Measurements from ENCODE around the gene TACC2.
A peak's percentile ranks its signal among the peaks of the same experiment; 100 is the strongest.

Gene TACC2

DNA sequence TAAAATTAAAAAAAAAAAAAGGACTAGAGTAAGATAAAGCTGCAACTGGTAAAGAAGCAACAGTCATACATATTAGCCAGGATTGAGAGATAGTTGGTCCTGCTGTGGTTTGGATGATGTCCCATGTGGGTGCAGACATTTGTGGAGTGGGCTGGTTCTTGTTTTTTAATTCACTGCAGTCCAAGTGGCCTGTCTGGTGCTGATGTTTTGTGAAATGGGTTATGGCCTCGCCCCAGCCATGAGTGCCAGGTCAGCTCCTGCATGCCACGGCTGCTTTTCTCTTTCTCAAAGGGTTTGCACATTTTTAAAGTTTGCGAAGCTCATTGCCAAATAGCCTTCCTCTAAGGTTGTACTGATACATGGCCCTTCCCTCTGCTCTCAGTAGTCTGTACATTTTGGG, 268.1 kb downstream of the TACC2 start:
- no peak for DNase-seq

DNA sequence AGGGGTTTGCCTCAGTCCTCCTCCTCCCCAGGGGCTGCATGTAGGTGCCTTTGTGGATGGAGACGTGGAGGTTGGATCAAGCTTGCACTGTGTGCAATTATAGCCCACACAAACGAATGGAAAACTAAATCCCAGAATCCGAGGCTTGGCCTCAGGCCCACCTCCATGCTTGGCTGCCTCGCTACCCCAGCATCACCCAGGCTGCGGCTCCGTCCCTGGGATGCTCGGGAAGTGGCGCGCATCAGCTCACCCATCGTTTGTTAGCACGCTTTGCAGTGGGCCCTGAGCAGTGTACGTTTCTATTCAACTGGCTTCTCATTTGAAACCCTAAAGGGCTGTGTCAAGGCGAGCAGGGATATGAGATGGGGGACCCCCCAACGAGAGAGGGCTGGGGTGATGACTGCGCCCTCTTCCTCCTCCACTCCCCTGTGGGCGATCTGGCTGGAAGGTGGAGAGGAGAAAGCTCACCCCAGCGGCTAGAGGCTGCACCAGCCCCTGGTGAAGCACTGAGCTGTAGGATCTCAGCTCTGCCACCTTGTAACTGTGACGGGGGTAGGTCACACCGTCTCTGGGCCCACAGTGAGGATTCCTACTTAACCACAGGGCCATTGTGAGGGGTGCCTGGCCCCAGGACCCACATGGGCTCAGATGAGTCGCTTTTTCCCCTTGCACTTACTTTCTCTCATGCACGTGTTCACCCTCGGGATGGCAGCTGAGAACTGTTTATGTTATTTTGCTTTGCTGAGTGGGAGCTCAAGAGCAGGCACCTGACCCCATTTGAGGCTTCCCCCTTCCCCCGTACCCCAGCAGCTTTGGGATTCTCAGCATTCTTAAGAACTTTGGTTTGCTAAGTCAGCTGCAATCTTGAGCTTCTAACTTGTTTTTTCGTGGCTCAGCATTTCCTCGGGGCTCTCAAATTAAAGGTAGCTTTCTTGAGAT, 269.4 kb downstream of the TACC2 start:
- no peak for DNase-seq

DNA sequence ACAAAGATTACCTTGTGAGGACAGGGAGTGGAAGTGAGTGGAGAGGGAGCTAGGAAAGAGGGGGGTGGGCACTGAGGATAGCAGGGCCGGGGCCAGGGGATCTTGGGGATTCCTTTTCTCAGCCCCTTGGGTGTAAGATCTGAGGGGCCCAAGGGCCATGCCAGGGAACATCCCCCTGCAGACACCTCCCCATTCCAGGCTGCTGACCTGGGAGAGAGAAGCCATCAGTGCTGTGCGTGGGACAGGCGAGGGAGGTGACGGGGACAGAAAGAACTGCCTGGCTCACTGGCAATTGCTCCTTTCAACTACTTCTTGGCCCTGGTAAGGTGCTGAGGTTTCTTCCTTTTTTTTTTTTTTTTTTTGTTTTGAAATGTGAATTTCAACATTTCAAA, 270.1 kb downstream of the TACC2 start:
- DNase-seq: no peak

DNA sequence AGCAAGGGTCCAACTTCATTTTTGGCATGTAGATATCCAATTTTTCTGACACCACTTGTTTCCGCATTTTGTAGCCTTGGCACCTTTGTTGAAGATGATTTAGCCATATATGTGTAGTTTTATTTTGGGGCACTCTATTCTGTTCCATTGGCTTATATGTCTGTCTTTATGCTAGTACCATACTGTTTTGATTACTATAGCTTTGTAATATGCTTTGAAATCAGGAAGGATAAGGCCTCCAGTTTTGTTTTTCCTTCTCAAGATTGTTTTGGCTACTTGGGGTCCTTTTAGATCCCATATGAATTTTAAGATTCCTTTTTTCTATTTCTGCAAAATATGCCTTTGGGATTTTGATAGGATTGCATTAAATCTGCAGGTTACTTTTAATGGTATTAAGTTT, 272.6 kb downstream of the TACC2 start:
- no peak for DNase-seq

DNA sequence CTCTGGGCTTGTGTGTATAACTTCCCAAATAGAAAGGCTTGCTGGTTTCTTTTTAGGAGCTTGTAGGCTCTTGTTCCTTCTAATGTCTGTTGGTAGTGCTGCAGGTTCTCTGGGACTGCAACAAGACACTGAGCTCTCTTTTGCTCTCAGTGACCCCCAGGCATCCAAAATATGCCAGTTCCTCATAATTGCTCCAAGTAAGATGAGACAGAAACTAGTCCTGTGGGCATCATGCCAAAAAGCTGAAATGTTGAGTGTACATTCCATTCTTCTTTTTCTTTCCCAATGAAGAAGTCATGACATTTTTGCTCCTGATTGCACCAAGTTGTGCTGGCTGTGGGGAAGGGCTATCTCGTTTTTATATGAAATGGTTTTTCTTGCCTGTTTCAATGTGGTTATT, 275.0 kb downstream of the TACC2 start:
- DNase-seq: peak; percentile 44

DNA sequence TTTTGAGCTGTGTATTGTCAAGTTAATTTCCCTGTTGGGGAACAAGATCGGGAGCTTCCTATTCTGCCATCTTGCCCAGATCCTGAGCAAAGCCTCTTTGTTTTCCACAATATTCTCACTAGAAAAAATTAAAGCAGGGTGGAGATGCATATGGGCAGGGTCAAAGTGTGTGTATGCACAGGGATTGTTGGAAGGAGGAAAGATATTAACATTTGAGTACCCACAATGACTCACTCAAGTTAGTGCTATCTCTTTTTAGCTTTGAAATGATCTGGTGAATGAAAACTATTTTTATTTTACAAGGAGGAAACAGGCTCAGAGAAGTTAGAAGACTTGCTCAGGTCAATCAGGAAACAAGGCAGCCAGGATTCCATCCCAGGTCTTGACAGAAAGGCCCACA, 275.5 kb downstream of the TACC2 start:
- no peak for DNase-seq

DNA sequence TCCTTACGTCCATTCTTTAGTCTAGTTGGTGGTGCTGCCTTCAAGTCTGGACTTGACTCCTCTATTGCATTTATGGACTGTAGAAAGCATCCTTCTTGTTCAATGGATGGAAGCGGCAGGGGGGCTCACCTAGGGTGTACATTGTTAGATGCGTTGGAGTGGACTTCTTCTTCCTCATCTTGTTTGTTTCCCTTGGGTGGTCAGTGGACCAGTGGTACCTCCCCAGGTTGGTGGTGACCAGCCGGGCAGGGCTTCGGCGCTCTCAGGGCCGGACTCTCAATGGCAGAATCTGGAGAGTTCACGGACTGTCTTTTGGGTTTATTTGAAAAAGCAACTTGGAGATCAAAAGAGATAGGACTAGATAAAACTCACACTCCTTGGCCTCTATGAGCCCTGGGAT, 276.0 kb downstream of the TACC2 start:
- DNase-seq: no peak

DNA sequence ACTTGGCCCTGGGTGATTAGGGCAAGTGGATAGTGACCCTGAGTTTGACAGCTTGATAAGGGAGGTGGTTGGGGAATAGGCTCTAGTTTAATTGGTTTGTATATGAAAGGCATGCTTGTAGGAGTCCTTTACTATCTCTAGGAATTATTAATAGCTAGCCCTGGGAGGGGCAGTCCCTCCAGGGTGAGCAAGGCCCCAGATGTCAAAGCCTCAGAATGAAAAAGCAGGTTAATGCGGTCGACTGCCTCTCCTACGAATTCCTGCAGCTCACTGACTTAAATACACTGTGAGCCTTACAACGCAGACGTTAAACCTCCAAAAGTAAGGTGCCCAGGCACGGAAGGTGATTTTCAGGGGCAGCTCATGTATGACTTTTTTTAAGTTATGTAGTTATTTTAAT, 276.9 kb downstream of the TACC2 start:
- no peak for DNase-seq

DNA sequence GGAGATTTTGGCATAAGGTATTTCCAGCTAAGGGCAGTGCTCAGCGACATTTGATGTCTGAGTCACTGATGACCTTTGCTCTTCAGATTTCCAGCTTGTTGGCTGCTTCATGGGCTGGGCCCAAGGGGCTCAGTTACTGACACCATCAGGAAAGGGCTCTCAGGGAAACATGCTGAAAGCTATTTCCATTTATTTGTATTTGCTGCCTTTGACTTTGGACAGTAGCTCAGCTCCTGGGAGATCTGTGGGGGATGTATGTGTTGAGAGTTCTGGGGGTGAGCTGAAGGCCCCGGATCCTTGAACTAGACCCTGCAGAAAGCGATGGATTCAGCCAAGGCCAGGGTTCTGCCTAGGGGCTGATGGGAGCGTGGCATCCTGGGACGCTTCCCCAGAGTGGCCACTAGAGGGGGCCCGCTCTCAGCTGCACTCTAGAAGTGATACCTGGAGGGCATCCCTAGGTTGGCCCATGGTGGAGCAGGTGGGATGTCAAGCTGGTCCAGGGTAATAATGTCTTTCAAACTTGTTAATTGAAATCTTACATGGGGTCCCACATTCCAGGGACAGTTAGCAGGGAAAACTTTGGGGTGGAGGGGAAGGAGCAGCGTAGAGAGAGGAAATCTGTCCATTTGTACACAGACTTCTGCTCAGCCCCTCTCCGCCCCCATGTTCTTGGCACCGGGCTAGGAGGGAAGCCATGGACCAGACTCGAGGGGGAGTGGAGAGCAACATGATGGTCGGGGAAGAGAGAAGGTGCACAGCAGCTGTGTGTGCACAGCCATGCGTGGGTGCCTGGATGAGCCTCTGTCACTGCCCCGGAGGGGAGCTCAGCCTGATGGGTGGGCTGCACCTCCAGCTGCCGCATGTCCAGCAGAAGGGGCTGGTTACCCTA, 279.1 kb downstream of the TACC2 start:
- no peak for DNase-seq

DNA sequence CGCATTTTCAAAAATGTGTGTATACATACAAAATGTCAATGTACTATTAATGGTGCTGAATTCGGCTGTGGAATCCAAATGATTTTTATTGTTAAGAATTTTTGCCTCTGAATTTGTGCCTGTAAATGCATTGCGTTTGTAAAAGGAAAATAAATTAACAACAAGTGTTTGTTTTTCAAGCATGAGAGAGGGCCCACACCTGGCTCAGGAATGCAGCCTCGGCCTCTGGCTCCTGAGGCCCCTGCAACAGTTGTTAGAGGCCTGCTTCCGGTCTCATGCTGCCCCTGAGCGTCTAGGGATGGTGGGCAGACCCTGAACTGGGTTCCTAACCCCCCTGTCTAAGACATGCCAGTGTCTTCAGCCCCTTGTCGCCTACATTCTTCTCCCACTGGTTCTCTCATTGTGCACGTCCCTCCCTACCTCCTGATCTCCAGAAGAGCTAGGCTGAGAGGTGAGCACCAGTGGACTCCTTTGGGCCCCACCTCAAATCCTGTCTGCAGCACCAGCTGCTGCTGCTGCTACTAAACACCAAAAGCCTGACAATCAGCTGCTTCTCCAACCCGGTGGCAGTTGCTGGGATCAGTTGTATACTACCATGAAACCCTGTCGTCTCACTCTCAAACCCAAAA, 280.2 kb downstream of the TACC2 start:
- DNase-seq: no peak

DNA sequence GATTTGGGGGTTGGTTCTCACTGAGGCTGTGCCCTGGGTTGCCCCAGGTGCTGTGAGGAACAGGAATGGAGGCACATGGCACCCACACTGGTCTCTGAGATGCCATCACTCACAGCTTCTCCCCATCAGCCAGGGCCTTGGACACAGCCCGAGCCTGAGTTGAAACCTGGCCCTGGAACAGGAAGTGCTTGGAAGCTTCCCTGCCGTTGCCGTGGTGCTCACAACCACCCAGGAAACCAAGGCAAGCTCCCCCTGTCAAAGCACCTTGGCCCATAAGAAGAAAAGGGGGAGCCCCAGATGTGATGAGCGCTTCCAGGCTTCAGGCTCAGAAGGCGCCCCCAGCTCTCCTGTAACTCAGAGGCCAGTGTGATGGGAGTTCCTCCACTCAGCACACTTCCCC, 282.1 kb downstream of the TACC2 start, which contains the start of gene BTBD16:
Gene BTBD16 (plus strand): TSS at position 221 of the 400 bp plus-strand sequence. CDS start 3,786 bp downstream, outside the sequence.
- DNase-seq: no peak

DNA sequence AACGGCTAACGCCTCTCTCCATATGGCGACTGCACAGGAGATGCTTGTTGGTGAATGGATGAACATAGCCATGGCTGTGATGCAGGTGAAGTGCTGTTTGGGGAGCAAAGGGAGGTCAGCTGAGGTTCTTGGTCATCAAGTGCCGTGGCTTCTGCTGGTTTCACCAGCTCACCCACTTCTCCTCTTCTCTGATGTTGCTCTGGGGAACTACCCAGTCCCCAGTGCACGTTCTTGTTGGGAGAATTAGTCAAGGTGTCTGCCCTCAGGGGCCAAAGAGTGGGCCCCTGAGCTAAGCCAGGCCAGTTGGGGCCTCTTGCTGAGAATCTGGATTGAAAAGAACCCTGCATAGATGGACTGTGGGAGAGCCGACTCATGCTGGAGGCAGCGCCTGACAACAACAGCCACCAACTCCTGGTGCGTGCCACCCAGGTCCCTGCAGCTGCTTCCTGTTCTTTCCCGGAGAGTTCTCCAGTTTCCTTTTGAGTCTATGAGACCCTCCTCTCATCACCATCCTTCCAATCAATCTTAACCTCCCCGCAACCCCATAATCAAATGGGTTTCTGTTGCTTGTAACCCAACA, 285.1 kb downstream of the TACC2 start:
- no peak for DNase-seq

DNA sequence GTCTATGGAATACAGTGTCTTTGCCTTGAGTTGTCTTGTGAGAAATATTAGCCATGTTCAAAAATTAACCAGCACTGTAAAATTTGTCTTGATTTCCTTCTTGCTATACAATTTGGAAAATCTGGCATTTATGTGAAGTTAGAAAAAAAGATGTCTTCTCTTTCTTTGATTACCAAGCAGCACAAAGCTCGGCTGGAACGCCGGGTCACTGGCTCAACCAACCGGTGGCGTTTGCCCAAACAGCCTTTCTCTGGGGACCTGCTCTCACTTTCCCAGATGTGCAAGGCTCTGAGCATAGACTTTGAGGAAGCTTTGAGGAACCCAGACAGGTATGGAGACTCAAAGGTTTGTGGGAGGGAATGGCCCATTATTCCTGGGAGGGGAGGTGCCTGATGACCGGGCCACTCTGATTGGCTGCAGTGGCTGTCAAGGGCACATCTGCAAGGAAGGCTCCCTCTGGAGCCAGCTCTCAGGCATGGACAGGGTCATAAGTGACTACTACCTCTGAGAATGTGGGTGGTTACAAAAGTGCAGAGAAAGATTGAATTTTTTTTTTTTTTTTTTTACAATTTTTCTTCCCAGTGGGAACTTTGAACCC, 287.7 kb downstream of the TACC2 start:
- DNase-seq: no peak

DNA sequence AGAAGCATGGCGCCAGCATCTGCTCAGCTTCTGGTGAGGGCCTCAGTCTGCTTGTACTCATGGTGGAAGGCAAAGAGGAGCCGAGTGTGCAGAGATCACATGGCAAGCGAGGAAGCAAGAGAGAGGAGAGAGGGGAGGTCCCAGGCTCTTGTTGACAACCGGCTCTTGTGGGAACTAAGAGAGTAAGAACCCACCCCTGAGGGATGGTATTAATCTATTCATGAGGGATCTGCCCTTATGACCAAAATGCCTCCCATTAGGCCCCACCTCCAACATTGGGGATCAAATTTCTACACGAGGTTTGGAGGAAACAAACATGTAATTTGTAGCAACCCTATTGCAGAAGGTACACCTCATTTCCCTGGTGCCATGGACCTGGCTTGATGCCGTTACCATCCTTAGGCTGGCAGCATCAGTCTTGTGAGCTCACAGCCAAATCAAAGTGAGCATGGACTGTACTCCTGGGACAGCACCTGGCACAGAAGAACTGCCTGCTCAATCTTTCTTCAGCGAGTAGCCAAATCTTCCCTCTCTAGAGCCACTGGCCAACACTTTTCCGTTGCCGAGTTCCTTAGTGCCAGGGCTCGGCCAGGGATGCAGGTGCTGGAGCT, 288.7 kb downstream of the TACC2 start:
- no peak for DNase-seq

DNA sequence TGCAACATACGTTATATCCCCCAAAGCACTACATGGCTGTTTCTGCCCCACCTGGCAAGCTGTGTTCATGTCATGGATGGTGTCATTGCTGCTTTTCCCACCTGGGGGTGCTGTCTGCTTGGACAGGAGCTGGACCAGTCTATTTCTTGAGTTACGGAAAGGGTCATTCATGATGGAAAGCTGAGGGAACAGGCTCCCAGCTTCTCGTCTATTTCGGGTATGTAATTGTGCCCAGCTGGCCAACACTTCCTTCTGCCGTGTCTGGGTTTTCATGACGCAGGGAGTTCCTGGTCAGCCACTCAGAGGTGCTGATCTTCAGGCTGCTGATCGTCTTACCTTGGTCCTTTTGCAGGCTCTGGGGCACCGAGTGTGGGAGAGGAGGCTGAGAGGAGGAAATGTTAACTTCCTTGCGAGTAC, 290.8 kb downstream of the TACC2 start:
- peak; percentile 16 for DNase-seq

DNA sequence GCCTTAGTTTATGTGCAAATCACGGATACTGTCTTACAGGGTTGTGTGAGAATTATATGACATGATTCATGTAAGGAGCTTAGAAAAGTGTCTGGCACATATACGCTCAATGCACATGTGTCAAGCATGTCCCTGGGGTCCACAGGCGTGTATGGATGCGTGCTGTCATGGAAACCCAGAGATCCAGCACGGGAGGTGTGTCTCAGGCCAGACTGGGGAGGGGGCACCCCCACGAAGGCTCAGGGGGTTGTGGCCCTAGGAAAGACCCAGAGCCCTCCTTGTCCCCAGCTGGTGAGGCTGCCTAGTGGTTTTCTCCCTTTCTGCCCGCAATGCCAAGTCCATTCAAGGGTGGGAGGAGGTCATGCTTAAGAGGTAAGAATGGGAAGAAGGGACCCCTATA, 291.2 kb downstream of the TACC2 start:
- DNase-seq: no peak

DNA sequence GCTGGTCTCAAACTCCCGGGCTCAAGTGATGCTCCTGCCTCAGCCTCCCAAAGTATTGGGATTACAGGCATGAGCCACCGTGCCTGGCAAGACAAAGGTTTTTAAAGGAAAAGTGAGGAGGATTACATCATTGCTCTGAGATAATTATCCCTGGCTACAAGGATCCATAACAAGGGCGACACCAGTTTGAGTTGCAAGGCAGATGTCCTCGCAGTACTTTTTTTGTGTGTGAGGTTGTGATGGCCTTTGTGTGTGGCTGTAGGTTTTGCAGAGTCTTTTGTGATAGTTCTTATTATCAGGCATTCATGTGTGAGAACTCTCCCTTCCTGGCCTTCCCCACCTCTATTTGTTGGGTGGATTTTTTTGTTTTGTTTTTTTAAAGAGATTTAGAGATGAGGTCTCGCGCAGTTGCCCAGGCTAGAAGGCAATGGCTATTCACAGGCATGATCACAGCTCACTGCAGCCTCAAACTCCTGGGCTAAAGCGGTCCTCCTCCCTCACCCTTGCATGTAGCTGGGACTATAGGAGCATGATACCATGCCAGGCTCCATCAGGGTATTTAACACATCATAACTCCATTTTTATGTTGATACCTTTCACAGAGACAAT, 292.2 kb downstream of the TACC2 start:
- no peak for DNase-seq

DNA sequence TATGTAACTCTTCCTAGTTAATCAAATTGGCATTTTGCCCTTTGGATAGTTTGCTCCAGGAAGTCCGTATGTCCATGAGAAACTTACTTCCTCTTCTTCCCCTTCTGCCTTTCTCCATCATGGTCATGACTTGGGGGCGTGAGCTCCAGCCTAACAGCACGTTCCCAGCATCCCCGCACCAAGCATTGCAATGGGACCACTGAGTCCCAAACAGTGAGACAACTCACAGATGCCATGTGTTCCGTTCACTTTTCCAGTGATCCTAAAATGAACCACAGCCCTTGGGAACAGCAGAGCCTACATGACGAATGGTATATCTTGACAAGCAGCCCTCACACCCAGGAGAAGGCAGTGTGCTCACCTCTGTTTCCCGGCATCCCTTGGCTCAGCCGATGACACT, 292.8 kb downstream of the TACC2 start:
- no peak for DNase-seq

DNA sequence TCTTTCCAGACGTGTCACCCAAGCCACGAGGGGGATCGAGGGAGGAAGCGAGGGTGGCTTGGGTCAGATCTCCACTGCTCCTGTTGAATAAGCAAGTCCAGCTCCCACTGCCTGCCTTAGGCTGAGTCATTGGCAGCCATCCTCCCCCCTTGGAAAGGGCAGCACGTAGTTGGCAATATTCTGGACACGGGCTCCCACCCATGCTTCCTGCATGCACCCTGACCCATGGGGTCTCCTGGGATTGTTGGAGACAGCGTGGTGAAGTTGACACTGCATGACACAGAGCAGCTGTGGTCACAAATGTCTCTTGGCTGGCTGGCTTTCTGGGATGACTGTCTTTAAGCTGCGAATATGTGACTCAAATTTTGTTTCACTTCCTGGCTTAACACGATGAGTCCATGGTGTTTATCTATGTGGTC, 293.3 kb downstream of the TACC2 start:
- DNase-seq: peak; percentile 79

DNA sequence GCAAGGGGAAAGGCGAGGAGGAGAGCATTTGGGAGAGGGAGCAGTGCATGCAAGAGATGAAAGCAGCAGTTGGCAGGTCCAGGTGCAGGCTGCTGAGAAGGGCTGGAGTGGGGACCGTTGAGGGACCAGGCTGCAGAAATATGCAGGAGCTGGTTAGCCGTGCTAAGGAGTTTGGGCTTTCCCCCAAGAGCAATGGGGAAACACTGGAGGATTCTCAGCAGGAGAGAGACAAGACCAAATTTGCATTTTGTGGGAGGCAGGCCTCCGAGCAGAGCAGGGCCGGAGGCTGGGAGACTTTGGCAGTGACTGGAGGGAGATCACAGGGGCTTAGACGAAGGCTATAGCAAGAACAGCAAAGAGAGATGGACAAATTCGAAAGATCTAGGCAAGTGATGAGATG, 293.9 kb downstream of the TACC2 start:
- DNase-seq: no peak

Data from MV-4-11 (cell line).